DMS79 (cell line): ENCODE data around the gene UFL1.

Source experiments
- DNase-seq: peaks from one replicate; lab custom pipeline; 2025; lab: John Stamatoyannopoulos, UW

UFL1 gene

GRCh38 chr6:96575359-96575758, 53.8 kb downstream of the UFL1 start:
- DNase-seq: no peak

- no peak for DNase-seq
Measured at GRCh38 chr6:96576221-96576620, 54.6 kb downstream of the UFL1 start.

- DNase-seq: no peak
Measured at GRCh38 chr6:96582021-96582420, 60.4 kb downstream of the UFL1 start.

- DNase-seq: no peak
Measured at GRCh38 chr6:96582436-96582835, 60.8 kb downstream of the UFL1 start.

GRCh38 chr6:96604420-96604819, 82.8 kb downstream of the UFL1 start:
- DNase-seq: peak; percentile 87
